ENCODE results near the gene RNF186.

- TF ChIP-seq FOXM1 (IDR thresholded peaks at IDR 0.05; ENCODE audit: borderline replicate concordance) = no peak
- TF ChIP-seq FOXK2 (IDR thresholded peaks at IDR 0.05) = no peak
- TF ChIP-seq CTBP1 (IDR thresholded peaks at IDR 0.05; ENCODE audit: borderline replicate concordance) = no peak
- no peak for TF ChIP-seq ZNF384 (IDR thresholded peaks at IDR 0.05)
- TF ChIP-seq ARNT (IDR thresholded peaks at IDR 0.05) = no peak
- no peak for TF ChIP-seq HDGF (IDR thresholded peaks at IDR 0.05; ENCODE audit: borderline replicate concordance)
- no peak for TF ChIP-seq ELF4 (IDR thresholded peaks at IDR 0.05)
- TF ChIP-seq TARDBP (IDR thresholded peaks at IDR 0.05) = no peak
- no peak for TF ChIP-seq LEF1 (IDR thresholded peaks at IDR 0.05; ENCODE audit: borderline replicate concordance)
- TF ChIP-seq NFRKB (IDR thresholded peaks at IDR 0.05) = no peak
These were observed 31.3 kb upstream of the RNF186 start for GRCh38 chr1:19846338-19846737.

All from HEK293T (cell line).